ENCODE measurements around the gene HECW1. TPM values are rescaled to one million over a fixed set of nuclear protein-coding genes. Genes with fewer than 3 reads are reported as not detected.
A peak's percentile ranks its signal among the peaks of the same experiment; 100 is the strongest.

Gene HECW1
- total and polyA plus RNA-seq, 2 of the 13 experiments (the other 11 are each of a cell fraction or from before 2014, with no cell fraction given): not detected

GRCh38 chr7:43487731-43488073 is 375.3 kb downstream of the HECW1 start:
- ATAC-seq (no peak), FAIRE-seq (no peak), DNase-seq (ENCODE audit: low spot score) (no peak)
- Histone ChIP-seq H3K27me3 (ENCODE audit: control insufficient read depth in 1 of 2, insufficient read depth in 2 of 2, low read length in 2 of 2) (no peaks in the 10 kb centered on the region), H3K9ac (ENCODE audit: insufficient read depth, low read depth, low read length) (peak overlapping the region; percentile 44; the same call in 1 of the 2 replicates), H3K4me3 (replicated peaks in 1 of 3; ENCODE audit: insufficient read depth in 1 of 3, low read depth in 2 of 3, low read length in 3 of 3) (peak overlapping the region in 1 of 3 experiments; percentile 42; a peak in 1 of 6 replicates), H3K27ac (ENCODE audit: extremely low read length, insufficient read depth, low read length) (peak overlapping the region; percentile 85), H3K36me3 (replicated peaks in 1 of 2; ENCODE audit: control insufficient read depth in 1 of 2, insufficient read depth in 2 of 2, low read length in 2 of 2) (no peaks in the 10 kb centered on the region), H3K79me2 (ENCODE audit: insufficient read depth, low read length) (no peaks in the 10 kb centered on the region), H3K4me1 (ENCODE audit: insufficient read depth, low read length) (peaks cover 98% of the 10 kb centered on the region), H3K4me2 (ENCODE audit: low read depth, low read length) (peak overlapping the region; percentile 55), H2AFZ (ENCODE audit: low read length) (no peak overlapping the region), H4K20me1 (ENCODE audit: insufficient read depth, low read length) (no peaks in the 10 kb centered on the region), H3K9me3 (ENCODE audit: low read length) (no peaks in the 10 kb centered on the region)
- POLR2A ChIA-PET: interaction anchor here (0.7 to 1.8 kb wide), 3 partner anchors 14 to 95 kb away, joined by 3 to 8 read pairs (median 6); partner anchors contain the start of gene STK17A
- BruUV-seq (replicated peaks): no TSS peak
- CTCF ChIA-PET (ENCODE audit: low intra/inter-chr PET ratio, low total read pairs): no interaction called here
- in situ Hi-C loops (cut with HindIII; ENCODE audit: extremely low pct_ligation_motif_present, low pct_unique_long_range_greater_than_20kb) (no loop called here), intact Hi-C loops (cut with micrococcal nuclease; ENCODE audit: unreplicated experiment) (loop anchor here (1.0 kb wide), 1 partner anchor 15 kb away; no protein-coding TSS in a partner anchor)
- TF ChIP-seq MXD3 (CRISPR knock-in tag; IDR thresholded peaks at IDR 0.05): 0 out of 2 replicates have a peak, but pooled peaks have one; percentile 25
- peak; percentile 94 for TF ChIP-seq ADNP (CRISPR knock-in tag; IDR thresholded peaks at IDR 0.05)
- no peak for TF ChIP-seq ZNF34 (CRISPR knock-in tag; IDR thresholded peaks at IDR 0.05; ENCODE audit: borderline replicate concordance)
- TF ChIP-seq HCFC1 (IDR thresholded peaks at IDR 0.05; ENCODE audit: low read depth, low read length): no peak
- no peak for TF ChIP-seq MBD4 (IDR thresholded peaks at IDR 0.05; ENCODE audit: borderline replicate concordance, low read length)
- peak; percentile 63; the same call in 1 of the 2 replicates for TF ChIP-seq ZNF501 (CRISPR knock-in tag; IDR thresholded peaks at IDR 0.05)
- peak; percentile 2; the same call in 1 of the 2 replicates for TF ChIP-seq HNF1B (CRISPR knock-in tag; IDR thresholded peaks at IDR 0.05)
- TF ChIP-seq ZNF430 (CRISPR knock-in tag; IDR thresholded peaks at IDR 0.05): 0 out of 2 replicates have a peak, but pooled peaks have one; percentile 3
- TF ChIP-seq CCDC6 (CRISPR knock-in tag; IDR thresholded peaks at IDR 0.05): 0 out of 2 replicates have a peak, but pooled peaks have one; percentile 10
- TF ChIP-seq ZBTB33 (CRISPR knock-in tag; IDR thresholded peaks at IDR 0.05): peak; percentile 10; the same call in 1 of the 2 replicates
- 0 out of 2 replicates have a peak, but pooled peaks have one; percentile 3 for TF ChIP-seq ZNF710 (CRISPR knock-in tag; IDR thresholded peaks at IDR 0.05; ENCODE audit: borderline replicate concordance)
- peak; percentile 3 for TF ChIP-seq ZNF18 (CRISPR knock-in tag; IDR thresholded peaks at IDR 0.05; ENCODE audit: insufficient replicate concordance)
- peak; percentile 77; the same call in 1 of the 2 replicates for TF ChIP-seq ZMYM2 (CRISPR knock-in tag; IDR thresholded peaks at IDR 0.05)

Data from HepG2 (cell line).